ENCODE measurements around the gene FBXL3.

DNA sequence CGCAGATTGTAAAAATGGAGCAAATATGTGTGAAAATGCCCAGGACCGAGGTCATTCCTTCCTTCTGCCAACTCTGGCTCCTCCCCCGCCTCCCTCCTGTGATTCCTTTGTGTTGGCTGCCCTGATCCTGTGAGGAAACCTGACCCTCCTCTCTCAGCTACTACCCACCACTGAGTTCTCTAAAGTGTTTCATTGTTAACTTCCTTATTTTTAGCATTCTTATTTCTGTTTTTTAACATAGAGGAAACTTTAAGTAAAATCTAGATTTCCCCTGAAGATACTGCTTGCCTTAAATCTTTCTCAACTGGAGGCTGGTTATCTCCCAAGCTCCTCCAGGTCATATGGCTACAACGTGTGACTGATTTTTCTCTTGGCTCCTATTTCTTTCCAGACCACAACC is 21.7 kb upstream of the FBXL3 start:
- TF ChIP-seq, protein P1, sequence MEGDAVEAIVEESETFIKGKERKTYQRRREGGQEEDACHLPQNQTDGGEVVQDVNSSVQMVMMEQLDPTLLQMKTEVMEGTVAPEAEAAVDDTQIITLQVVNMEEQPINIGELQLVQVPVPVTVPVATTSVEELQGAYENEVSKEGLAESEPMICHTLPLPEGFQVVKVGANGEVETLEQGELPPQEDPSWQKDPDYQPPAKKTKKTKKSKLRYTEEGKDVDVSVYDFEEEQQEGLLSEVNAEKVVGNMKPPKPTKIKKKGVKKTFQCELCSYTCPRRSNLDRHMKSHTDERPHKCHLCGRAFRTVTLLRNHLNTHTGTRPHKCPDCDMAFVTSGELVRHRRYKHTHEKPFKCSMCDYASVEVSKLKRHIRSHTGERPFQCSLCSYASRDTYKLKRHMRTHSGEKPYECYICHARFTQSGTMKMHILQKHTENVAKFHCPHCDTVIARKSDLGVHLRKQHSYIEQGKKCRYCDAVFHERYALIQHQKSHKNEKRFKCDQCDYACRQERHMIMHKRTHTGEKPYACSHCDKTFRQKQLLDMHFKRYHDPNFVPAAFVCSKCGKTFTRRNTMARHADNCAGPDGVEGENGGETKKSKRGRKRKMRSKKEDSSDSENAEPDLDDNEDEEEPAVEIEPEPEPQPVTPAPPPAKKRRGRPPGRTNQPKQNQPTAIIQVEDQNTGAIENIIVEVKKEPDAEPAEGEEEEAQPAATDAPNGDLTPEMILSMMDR (conservative IDR thresholded peaks at IDR 0.05; ENCODE audit: low read depth, low read length), result no peak
- TF ChIP-seq EZH2 (IDR thresholded peaks at IDR 0.05; ENCODE audit: borderline replicate concordance, low read depth, low read length, poor library complexity, severe bottlenecking), result no peak
